SW480 (cell line): ENCODE results near the gene MCEMP1.

Experiments
- DNase-seq: peaks from one replicate; pipeline ENCODE4 v3.0.0-alpha.2; 2016; ENCODE audit warnings: low spot score

MCEMP1 gene

GRCh38 chr19:7643629-7644549, 33.0 kb upstream of the MCEMP1 start:
- peak; percentile 38 for DNase-seq

- no peak for DNase-seq
These were observed 32.4 kb upstream of the MCEMP1 start for GRCh38 chr19:7644550-7644877.

GRCh38 chr19:7645163-7645562, 31.7 kb upstream of the MCEMP1 start:
- DNase-seq, result no peak

GRCh38 chr19:7645656-7646425, 31.0 kb upstream of the MCEMP1 start:
- DNase-seq, result no peak

GRCh38 chr19:7646426-7646700, 30.5 kb upstream of the MCEMP1 start:
- DNase-seq, result no peak

- no peak for DNase-seq
These were observed 29.7 kb upstream of the MCEMP1 start for GRCh38 chr19:7647156-7647555.

- no peak for DNase-seq
These were observed 28.4 kb upstream of the MCEMP1 start for GRCh38 chr19:7648265-7649014.

GRCh38 chr19:7650148-7650547, 26.7 kb upstream of the MCEMP1 start:
- DNase-seq, result no peak

GRCh38 chr19:7652061-7652641, 24.7 kb upstream of the MCEMP1 start:
- peak; percentile 95 for DNase-seq

GRCh38 chr19:7654401-7654800, 22.5 kb upstream of the MCEMP1 start:
- no peak for DNase-seq

GRCh38 chr19:7655581-7655980, 21.3 kb upstream of the MCEMP1 start:
- no peak for DNase-seq

- no peak for DNase-seq
These were observed 19.6 kb upstream of the MCEMP1 start for GRCh38 chr19:7657131-7657751.

GRCh38 chr19:7658219-7658686, 18.6 kb upstream of the MCEMP1 start:
- DNase-seq, result no peak

GRCh38 chr19:7661744-7662538, 14.9 kb upstream of the MCEMP1 start:
- no peak for DNase-seq

- DNase-seq, result no peak
These were observed 14.2 kb upstream of the MCEMP1 start for GRCh38 chr19:7662657-7663056.

- no peak for DNase-seq
These were observed 13.2 kb upstream of the MCEMP1 start for GRCh38 chr19:7663706-7664105.

GRCh38 chr19:7665076-7665475, 11.8 kb upstream of the MCEMP1 start:
- DNase-seq, result no peak

GRCh38 chr19:7668842-7669241, 8.0 kb upstream of the MCEMP1 start, which contains the start of gene RETN:
RETN (plus strand) TSS chr19:7669049; CDS start chr19:7669327, 278 bp downstream.
- no peak for DNase-seq

GRCh38 chr19:7669641-7670040, 7.2 kb upstream of the MCEMP1 start:
- DNase-seq, result no peak

- DNase-seq, result no peak
These were observed 6.6 kb upstream of the MCEMP1 start for GRCh38 chr19:7670150-7670783.
